ENCODE data around the gene LRRN2. TPM values are rescaled to one million over a fixed set of nuclear protein-coding genes. Genes with fewer than 3 reads are reported as not detected.

The LRRN2 gene
- total RNA-seq, 4 donors from 2014 or later: 2.0 to 32.9 (median 23.8) TPM

GRCh38 chr1:204697893-204698292 is 12.4 kb upstream of the LRRN2 start:
- Histone ChIP-seq H3K36me3 (no peaks in the 10 kb centered on the region), H3K4me3 (no peak overlapping the region), H3K4me1 (peaks cover 0 to 2% (median under 1%) of the 10 kb centered on the region in 4 donors), H3K9me3 (no peaks in the 10 kb centered on the region), H3K27ac (no peak overlapping the region), H3K27me3 (no peaks in the 10 kb centered on the region)
- DNase-seq: no peak
- in situ Hi-C loops (cut with MboI; ENCODE audit: low pct_ligation_motif_present in 1 of 4, low pct_unique_long_range_greater_than_20kb in 1 of 4, low sequenced_read_pairs in 3 of 4): no loop called here
- 89 to 93% methylated on average over 4 to 5 of the region's 5 CpGs for WGBS, 2 donors (ENCODE audit: low coverage in 1 of 2)
- intact Hi-C loops (cut with DNase I; ENCODE audit: low total_unique reads): no loop called here
- TF ChIP-seq CTCF (IDR thresholded peaks at IDR 0.05) (no peak), EP300 (IDR thresholded peaks at IDR 0.05; ENCODE audit: low read depth) (no peak), POLR2AphosphoS5 (IDR thresholded peaks at IDR 0.05) (no peak), POLR2A (IDR thresholded peaks at IDR 0.05) (no peak)

GRCh38 chr1:204696606-204697005 is 11.1 kb upstream of the LRRN2 start:
- intact Hi-C loops (cut with DNase I; ENCODE audit: low total_unique reads): no loop called here
- 91 to 94% methylated on average over 8 to 17 of the region's 17 CpGs for WGBS, 2 donors (ENCODE audit: low coverage in 1 of 2)
- Histone ChIP-seq H3K27ac (no peak overlapping the region), H3K4me1 (no peaks in the 10 kb centered on the region), H3K9me3 (no peaks in the 10 kb centered on the region), H3K27me3 (no peaks in the 10 kb centered on the region), H3K36me3 (no peaks in the 10 kb centered on the region), H3K4me3 (no peak overlapping the region)
- DNase-seq: no peak
- no peak for TF ChIP-seq POLR2A (IDR thresholded peaks at IDR 0.05)
- no peak for TF ChIP-seq CTCF (IDR thresholded peaks at IDR 0.05)
- TF ChIP-seq POLR2AphosphoS5 (IDR thresholded peaks at IDR 0.05): no peak
- TF ChIP-seq EP300 (IDR thresholded peaks at IDR 0.05; ENCODE audit: low read depth): no peak
- in situ Hi-C loops (cut with MboI; ENCODE audit: low pct_ligation_motif_present in 1 of 4, low pct_unique_long_range_greater_than_20kb in 1 of 4, low sequenced_read_pairs in 3 of 4): no loop called here

- Histone ChIP-seq H3K27ac (no peak overlapping the region), H3K9me3 (no peaks in the 10 kb centered on the region)
- TF ChIP-seq POLR2A (IDR thresholded peaks at IDR 0.05) (no peak), CTCF (IDR thresholded peaks at IDR 0.05) (no peak), EP300 (IDR thresholded peaks at IDR 0.05; ENCODE audit: low read depth) (no peak), POLR2AphosphoS5 (IDR thresholded peaks at IDR 0.05) (no peak)
These were observed 10.2 kb upstream of the LRRN2 start for GRCh38 chr1:204695692-204696091.

GRCh38 chr1:204694145-204694544 is 8.6 kb upstream of the LRRN2 start:
- 74 to 85% methylated on average over 3 to 7 of the region's 7 CpGs for WGBS, 2 donors (ENCODE audit: low coverage in 1 of 2)
- DNase-seq: no peak
- Histone ChIP-seq H3K27me3 (no peaks in the 10 kb centered on the region), H3K27ac (no peak overlapping the region), H3K4me1 (no peaks in the 10 kb centered on the region), H3K36me3 (no peaks in the 10 kb centered on the region), H3K4me3 (no peak overlapping the region), H3K9me3 (no peaks in the 10 kb centered on the region)
- intact Hi-C loops (cut with DNase I; ENCODE audit: low total_unique reads) (no loop called here), in situ Hi-C loops (cut with MboI; ENCODE audit: low pct_ligation_motif_present in 1 of 4, low pct_unique_long_range_greater_than_20kb in 1 of 4, low sequenced_read_pairs in 3 of 4) (no loop called here)
- TF ChIP-seq POLR2AphosphoS5 (IDR thresholded peaks at IDR 0.05) (no peak), POLR2A (IDR thresholded peaks at IDR 0.05) (no peak), EP300 (IDR thresholded peaks at IDR 0.05; ENCODE audit: low read depth) (no peak), CTCF (IDR thresholded peaks at IDR 0.05) (no peak)

More at GRCh38 chr1:204695692-204696091, 10.2 kb upstream of the LRRN2 start:
- no peaks in the 10 kb centered on the region for H3K27me3 ChIP-seq
- H3K4me1 ChIP-seq: no peaks in the 10 kb centered on the region
- no peak for DNase-seq
- intact Hi-C loops (cut with DNase I; ENCODE audit: low total_unique reads): no loop called here
- WGBS, 2 donors (ENCODE audit: low coverage in 1 of 2): 74 to 100% methylated on average over 1 to 5 of the region's 5 CpGs
- in situ Hi-C loops (cut with MboI; ENCODE audit: low pct_ligation_motif_present in 1 of 4, low pct_unique_long_range_greater_than_20kb in 1 of 4, low sequenced_read_pairs in 3 of 4): no loop called here
- no peak overlapping the region for H3K4me3 ChIP-seq
- H3K36me3 ChIP-seq: no peaks in the 10 kb centered on the region
